ENCODE measurements around the gene PCBP3. TPM values are rescaled to one million over a fixed set of nuclear protein-coding genes. Genes with fewer than 3 reads are reported as not detected.

The PCBP3 gene
- total RNA-seq, 1 donor from 2014 or later, result not detected

DNA sequence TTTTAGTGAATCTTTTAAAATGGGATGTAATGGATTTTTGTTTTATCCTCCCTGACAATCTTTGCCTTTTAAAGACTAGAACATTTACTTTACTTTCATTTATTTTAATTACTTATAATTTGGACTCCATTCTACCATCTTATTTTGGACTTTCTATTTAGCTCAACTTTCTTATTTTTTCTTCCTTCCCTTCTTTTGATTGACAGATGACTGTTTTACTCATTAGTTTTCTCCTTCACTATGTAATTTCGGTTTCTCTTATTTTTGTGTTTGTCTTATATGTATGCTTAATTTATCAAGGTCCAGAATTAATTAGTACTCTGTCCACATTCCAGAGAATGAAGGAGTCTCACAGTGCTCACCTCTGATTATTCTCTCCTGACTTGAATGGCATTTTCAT is 109.9 kb downstream of the PCBP3 start:
- no peaks in the 10 kb centered on the region for H3K36me3 Mint-ChIP-seq (ENCODE audit: low read depth)
- intact Hi-C loops (cut with micrococcal nuclease), result no loop called here
- H3K4me1 Mint-ChIP-seq, result no peaks in the 10 kb centered on the region
- peaks cover 1% of the 10 kb centered on the region for H3K27me3 Mint-ChIP-seq
- TF ChIP-seq, protein P1, sequence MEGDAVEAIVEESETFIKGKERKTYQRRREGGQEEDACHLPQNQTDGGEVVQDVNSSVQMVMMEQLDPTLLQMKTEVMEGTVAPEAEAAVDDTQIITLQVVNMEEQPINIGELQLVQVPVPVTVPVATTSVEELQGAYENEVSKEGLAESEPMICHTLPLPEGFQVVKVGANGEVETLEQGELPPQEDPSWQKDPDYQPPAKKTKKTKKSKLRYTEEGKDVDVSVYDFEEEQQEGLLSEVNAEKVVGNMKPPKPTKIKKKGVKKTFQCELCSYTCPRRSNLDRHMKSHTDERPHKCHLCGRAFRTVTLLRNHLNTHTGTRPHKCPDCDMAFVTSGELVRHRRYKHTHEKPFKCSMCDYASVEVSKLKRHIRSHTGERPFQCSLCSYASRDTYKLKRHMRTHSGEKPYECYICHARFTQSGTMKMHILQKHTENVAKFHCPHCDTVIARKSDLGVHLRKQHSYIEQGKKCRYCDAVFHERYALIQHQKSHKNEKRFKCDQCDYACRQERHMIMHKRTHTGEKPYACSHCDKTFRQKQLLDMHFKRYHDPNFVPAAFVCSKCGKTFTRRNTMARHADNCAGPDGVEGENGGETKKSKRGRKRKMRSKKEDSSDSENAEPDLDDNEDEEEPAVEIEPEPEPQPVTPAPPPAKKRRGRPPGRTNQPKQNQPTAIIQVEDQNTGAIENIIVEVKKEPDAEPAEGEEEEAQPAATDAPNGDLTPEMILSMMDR (IDR thresholded peaks at IDR 0.05), result no peak
- ChIA-PET POLR2A (no interaction called here), CTCF (no interaction called here)
- no peak for ATAC-seq (ENCODE audit: low read depth)
- H3K4me3 Mint-ChIP-seq, result no peak overlapping the region
- no peaks in the 10 kb centered on the region for H3K9me3 Mint-ChIP-seq
- no peak for DNase-seq
- no peak overlapping the region for H3K27ac Mint-ChIP-seq

DNA sequence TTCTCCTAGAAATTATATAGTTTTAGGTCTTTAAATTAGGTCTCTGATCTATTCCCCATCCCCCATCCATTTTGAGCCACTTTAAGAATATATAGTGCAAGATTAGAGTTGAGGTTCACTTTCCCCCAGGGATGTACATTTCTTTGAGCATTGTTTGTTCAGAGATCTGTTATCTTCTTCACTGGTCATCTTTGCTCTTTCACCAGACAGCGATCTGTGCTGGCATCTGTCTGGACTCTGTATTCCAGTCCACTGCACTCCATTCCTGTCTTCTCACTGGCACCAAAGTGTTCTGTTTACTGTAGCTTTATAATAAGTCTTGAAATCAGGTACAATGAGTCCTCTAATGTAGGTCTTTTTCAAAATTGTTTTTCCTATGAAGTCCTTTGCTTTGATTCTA is 112.5 kb downstream of the PCBP3 start:
- Mint-ChIP-seq H3K27me3 (peaks cover 1% of the 10 kb centered on the region), H3K4me3 (no peak overlapping the region), H3K27ac (no peak overlapping the region), H3K36me3 (ENCODE audit: low read depth) (no peaks in the 10 kb centered on the region), H3K9me3 (no peaks in the 10 kb centered on the region), H3K4me1 (no peaks in the 10 kb centered on the region)
- CTCF ChIA-PET, result no interaction called here
- intact Hi-C loops (cut with micrococcal nuclease), result no loop called here
- no peak for ATAC-seq (ENCODE audit: low read depth)
- POLR2A ChIA-PET, result no interaction called here
- TF ChIP-seq, protein P1 (IDR thresholded peaks at IDR 0.05), result no peak
- DNase-seq, result no peak

DNA sequence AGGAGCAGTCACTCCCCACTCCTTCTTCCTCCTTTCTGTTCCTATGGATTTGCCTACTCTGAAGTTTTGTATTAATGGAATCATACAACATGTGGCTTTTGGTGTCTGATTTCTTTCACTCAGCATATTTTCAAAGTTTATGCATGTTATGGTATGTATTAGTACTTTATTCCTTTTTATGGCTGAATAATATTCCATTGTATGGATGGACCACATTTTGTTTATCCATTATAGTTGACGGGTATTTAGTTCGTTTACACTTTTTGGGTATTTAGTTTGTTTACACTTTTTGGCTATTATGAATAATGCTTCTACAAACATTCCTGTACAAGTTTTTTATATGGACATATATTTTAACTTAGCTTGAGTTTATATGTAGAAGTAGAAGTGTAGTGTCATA is 113.1 kb downstream of the PCBP3 start:
- H3K9me3 Mint-ChIP-seq, result no peaks in the 10 kb centered on the region
- CTCF ChIA-PET, result no interaction called here

DNA sequence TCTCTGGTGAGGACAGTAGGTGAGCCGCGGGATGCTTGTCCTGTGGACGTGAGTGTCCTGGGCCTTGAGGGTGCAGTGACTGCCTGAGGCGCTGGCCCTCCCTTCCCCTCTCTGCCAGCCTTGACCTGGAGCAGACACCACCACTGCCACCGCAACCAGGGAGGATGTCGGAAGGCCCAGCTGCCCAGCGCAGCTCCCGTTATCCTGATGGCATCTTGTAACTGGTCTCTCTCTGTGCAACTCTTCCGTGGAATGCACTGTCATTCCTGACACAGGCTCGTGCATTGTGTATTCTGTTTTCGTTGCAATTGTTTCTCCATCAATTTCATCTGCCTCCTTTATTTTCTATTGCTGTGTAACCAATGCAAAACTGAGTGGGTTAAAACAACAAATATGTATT is 118.2 kb downstream of the PCBP3 start:
- CTCF ChIA-PET, result no interaction called here
- no peaks in the 10 kb centered on the region for H3K4me1 Mint-ChIP-seq
- H3K9me3 Mint-ChIP-seq, result no peaks in the 10 kb centered on the region
- no peak overlapping the region for H3K27ac Mint-ChIP-seq
- DNase-seq (no peak), ATAC-seq (ENCODE audit: low read depth) (no peak)
- H3K4me3 Mint-ChIP-seq, result no peak overlapping the region
- POLR2A ChIA-PET, result no interaction called here
- no peaks in the 10 kb centered on the region for H3K36me3 Mint-ChIP-seq (ENCODE audit: low read depth)
- TF ChIP-seq, protein P1 (IDR thresholded peaks at IDR 0.05), result no peak
- intact Hi-C loops (cut with micrococcal nuclease), result no loop called here
- H3K27me3 Mint-ChIP-seq, result peaks cover 3% of the 10 kb centered on the region

More for the DNA sequence above, 113.1 kb downstream of the PCBP3 start:
- POLR2A ChIA-PET, result no interaction called here
- DNase-seq, result no peak
- Mint-ChIP-seq H3K27ac (no peak overlapping the region), H3K4me3 (no peak overlapping the region), H3K27me3 (peaks cover 4% of the 10 kb centered on the region), H3K4me1 (no peaks in the 10 kb centered on the region), H3K36me3 (ENCODE audit: low read depth) (no peaks in the 10 kb centered on the region)
- TF ChIP-seq, protein P1 (IDR thresholded peaks at IDR 0.05), result no peak
- ATAC-seq (ENCODE audit: low read depth), result no peak
- intact Hi-C loops (cut with micrococcal nuclease), result no loop called here

DNA sequence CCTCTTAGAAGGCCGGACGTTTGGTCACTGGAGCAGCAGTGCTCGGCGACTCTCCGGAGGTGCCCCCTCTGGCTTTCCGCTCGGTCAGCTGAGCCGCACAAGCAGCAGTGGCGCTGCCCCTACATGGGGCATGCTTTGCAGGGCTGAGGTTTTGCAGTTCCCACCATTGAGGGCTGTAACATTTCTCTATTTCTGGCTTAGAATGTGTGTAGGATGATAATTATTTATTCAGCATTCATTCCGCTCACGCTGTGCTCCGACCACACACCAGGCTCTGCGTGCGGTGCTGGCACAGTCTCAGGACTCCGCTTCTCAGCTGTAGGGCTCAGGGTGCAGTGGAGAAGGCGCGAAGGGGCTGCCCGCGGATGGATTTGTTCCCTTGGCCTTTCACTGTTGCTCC is 119.5 kb downstream of the PCBP3 start:
- peaks cover 3% of the 10 kb centered on the region for H3K27me3 Mint-ChIP-seq
- ATAC-seq (ENCODE audit: low read depth) (no peak), DNase-seq (no peak)
- CTCF ChIA-PET, result no interaction called here
- no peaks in the 10 kb centered on the region for H3K36me3 Mint-ChIP-seq (ENCODE audit: low read depth)
- no peaks in the 10 kb centered on the region for H3K9me3 Mint-ChIP-seq
- intact Hi-C loops (cut with micrococcal nuclease), result no loop called here
- no peak overlapping the region for H3K4me3 Mint-ChIP-seq
- TF ChIP-seq, protein P1 (IDR thresholded peaks at IDR 0.05), result no peak
- POLR2A ChIA-PET, result no interaction called here
- H3K4me1 Mint-ChIP-seq, result no peaks in the 10 kb centered on the region
- H3K27ac Mint-ChIP-seq, result no peak overlapping the region
